IMR-90 (cell line): ENCODE data around the gene PTPRK. TPM values are rescaled to one million over a fixed set of nuclear protein-coding genes. Genes with fewer than 3 reads are reported as not detected.

Experiments used
- ATAC-seq: fragments of 200-7000 bp; cut with Tn5 transposase; 2 replicates; pipeline ENCODE4 v1.9.1; 2020; ENCODE audit warnings: low read depth, mild to moderate bottlenecking, moderate library complexity
- BruUV-seq: library from RNA; stranded (reverse); fragments of 400-500 nt; replicated peaks from 2 replicates; lab custom pipeline; 2021; lab: Mats Ljungman, UMichigan
- CTCF ChIA-PET: fragments of 300-600 bp; formaldehyde crosslinking; extraction: SDS; loops from one replicate; lab custom pipeline; 2021; ENCODE audit warnings: antibody characterized with exemption; lab: Yijun Ruan, JAX
- POLR2A ChIA-PET: fragments of 300-600 bp; sonication (Branson Sonifier 250); formaldehyde crosslinking; loops from one replicate; lab custom pipeline; 2022; ENCODE audit warnings: antibody characterized with exemption; ENCODE audit not compliant: unreplicated experiment; lab: Charles Lee
- DNase-seq: peaks from one replicate; pipeline ENCODE4 v3.0.0; 2013
- H2AFZ ChIP-seq: replicated peaks from 2 replicates; pipeline ENCODE3; 2013; ENCODE audit warnings: low read length, mild to moderate bottlenecking; ENCODE audit not compliant: poor library complexity
- H2AK5ac ChIP-seq: 2 replicates; pipeline ENCODE4 v1.6.1; 2013; ENCODE audit warnings: low read depth, low read length, inconsistent platforms
- H2AK9ac ChIP-seq: replicated peaks from 2 replicates; pipeline ENCODE3; 2013; ENCODE audit warnings: mild to moderate bottlenecking, low read depth, low read length, moderate library complexity; ENCODE audit not compliant: poor library complexity
- H2BK120ac ChIP-seq: 2 replicates; pipeline ENCODE4 v1.6.1; 2013; ENCODE audit warnings: low read depth, low read length, inconsistent platforms
- H2BK15ac ChIP-seq: 3 replicates; pipeline ENCODE4 v1.6.1; 2013; ENCODE audit warnings: low read depth, low read length, inconsistent platforms
- H2BK20ac ChIP-seq: 2 replicates; pipeline ENCODE4 v1.6.1; 2013; ENCODE audit warnings: low read depth, mild to moderate bottlenecking, inconsistent platforms, low read length, moderate library complexity
- H2BK5ac ChIP-seq: 2 replicates; pipeline ENCODE4 v1.6.1; 2013; ENCODE audit warnings: mild to moderate bottlenecking, low read depth, low read length, inconsistent platforms; ENCODE audit not compliant: poor library complexity, severe bottlenecking
- H3K14ac ChIP-seq: replicated peaks from 2 replicates; pipeline ENCODE4 v1.6.1; 2013; ENCODE audit warnings: low read depth, low read length, inconsistent platforms
- H3K18ac ChIP-seq: 2 replicates; pipeline ENCODE4 v1.6.1; 2013; ENCODE audit warnings: low read depth, low read length, control low read depth
- H3K23ac ChIP-seq: 2 replicates; pipeline ENCODE4 v1.6.1; 2013; ENCODE audit warnings: low read depth, low read length, inconsistent platforms
- H3K27ac ChIP-seq: 2 replicates; pipeline ENCODE4 v1.5.1; 2013; ENCODE audit warnings: mild to moderate bottlenecking, control low read depth, low read length; ENCODE audit not compliant: insufficient read depth
- H3K27me3 ChIP-seq: 2 replicates; pipeline ENCODE4 v1.6.1; 2013; ENCODE audit warnings: low read length; ENCODE audit not compliant: control insufficient read depth, insufficient read depth
- H3K36me3 ChIP-seq: 2 replicates; pipeline ENCODE4 v1.6.1; 2013; ENCODE audit warnings: low read length, mixed read lengths; ENCODE audit not compliant: control insufficient read depth, insufficient read depth
- H3K4ac ChIP-seq: 2 replicates; pipeline ENCODE4 v1.6.1; 2013; ENCODE audit warnings: low read depth, low read length, inconsistent platforms
- H3K4me1 ChIP-seq: 2 replicates; pipeline ENCODE4 v1.6.1; 2013; ENCODE audit warnings: low read length, mixed read lengths; ENCODE audit not compliant: control insufficient read depth, insufficient read depth
- H3K4me2 ChIP-seq: 2 replicates; pipeline ENCODE4 v1.6.1; 2013; ENCODE audit warnings: low read depth, mild to moderate bottlenecking, control low read depth, low read length, moderate library complexity
- H3K4me3 ChIP-seq: 2 replicates; pipeline ENCODE4 v1.5.1; 2013; ENCODE audit warnings: low read depth, mild to moderate bottlenecking, control low read depth, low read length, moderate library complexity; ENCODE audit not compliant: insufficient read depth
- H3K56ac ChIP-seq: 2 replicates; pipeline ENCODE4 v1.6.1; 2013; ENCODE audit warnings: low read length, inconsistent platforms; ENCODE audit not compliant: insufficient read depth; ENCODE audit errors: extremely low read depth
- H3K79me1 ChIP-seq, 2 experiments: 2 replicates each; pipeline ENCODE4 v1.6.1; 2013; ENCODE audit warnings: low read length in 2 of 2, inconsistent platforms in 1 of 2, low read depth in 1 of 2
- H3K9ac ChIP-seq: 2 replicates; pipeline ENCODE4 v1.6.1; 2013; ENCODE audit warnings: low read depth, low read length, control low read depth
- H3K9me1 ChIP-seq: 2 replicates; pipeline ENCODE4 v1.6.1; 2013; ENCODE audit warnings: low read length, inconsistent platforms; ENCODE audit not compliant: insufficient read depth
- H3K9me3 ChIP-seq: 2 replicates; pipeline ENCODE4 v1.6.1; 2013; ENCODE audit warnings: low read length; ENCODE audit not compliant: control insufficient read depth, insufficient read depth
- H4K20me1 ChIP-seq: 2 replicates; pipeline ENCODE4 v1.6.1; 2013; ENCODE audit warnings: low read length, inconsistent platforms; ENCODE audit not compliant: insufficient read depth
- H4K5ac ChIP-seq: 2 replicates; pipeline ENCODE4 v1.6.1; 2013; ENCODE audit warnings: mild to moderate bottlenecking, low read depth, low read length, control low read depth
- H4K8ac ChIP-seq, 2 experiments: 2 replicates each; pipeline ENCODE4 v1.6.1; 2013; ENCODE audit warnings: low read depth in 2 of 2, low read length in 2 of 2, control low read depth in 1 of 2, inconsistent platforms in 1 of 2
- H4K91ac ChIP-seq: 2 replicates; pipeline ENCODE4 v1.6.1; 2013; ENCODE audit warnings: low read depth, low read length, inconsistent platforms; ENCODE audit not compliant: insufficient read depth
- BHLHE40 ChIP-seq: fragments of 150-350 bp; IDR thresholded peaks from 2 replicates; pipeline ENCODE4 v1.6.1; 2016; ENCODE audit warnings: mild to moderate bottlenecking, low read depth, low read length
- CEBPB ChIP-seq: IDR thresholded peaks from 2 replicates; pipeline ENCODE4 v1.6.1; 2012; ENCODE audit warnings: low read depth, low read length, improper control_type of control experiment
- CHD1 ChIP-seq: IDR thresholded peaks from 2 replicates; pipeline ENCODE4 v1.6.1; 2012; ENCODE audit warnings: low read depth, low read length, improper control_type of control experiment
- CTCF ChIP-seq: conservative IDR thresholded peaks from 2 replicates; pipeline ENCODE4 v1.5.1; 2012; ENCODE audit warnings: mild to moderate bottlenecking, low read depth, low read length, improper control_type of control experiment
- ELK1 ChIP-seq: fragments of 150-350 bp; IDR thresholded peaks from 2 replicates; pipeline ENCODE4 v1.6.1; 2016; ENCODE audit warnings: low read depth, mild to moderate bottlenecking, low read length, moderate library complexity, borderline replicate concordance
- FOS ChIP-seq: fragments of 150-350 bp; IDR thresholded peaks from 2 replicates; pipeline ENCODE4 v1.6.1; 2016; ENCODE audit warnings: low read depth, low read length
- MAFK ChIP-seq: IDR thresholded peaks from 2 replicates; pipeline ENCODE4 v1.6.1; 2012; ENCODE audit warnings: low read depth, low read length, improper control_type of control experiment
- MAZ ChIP-seq: IDR thresholded peaks from 2 replicates; pipeline ENCODE4 v1.6.1; 2012; ENCODE audit warnings: low read depth, mild to moderate bottlenecking, low read length, improper control_type of control experiment, moderate library complexity, borderline replicate concordance
- MXI1 ChIP-seq: IDR thresholded peaks from 2 replicates; pipeline ENCODE4 v1.6.1; 2012; ENCODE audit warnings: low read depth, mild to moderate bottlenecking, low read length, moderate library complexity, borderline replicate concordance
- NFE2L2 ChIP-seq: fragments of 150-350 bp; IDR thresholded peaks from 2 replicates; pipeline ENCODE4 v1.6.1; 2016; ENCODE audit warnings: low read depth, mild to moderate bottlenecking, low read length
- POLR2A ChIP-seq: IDR thresholded peaks from 2 replicates; pipeline ENCODE4 v1.6.1; 2012; ENCODE audit warnings: mild to moderate bottlenecking, low read depth, low read length
- RAD21 ChIP-seq: IDR thresholded peaks from 2 replicates; pipeline ENCODE4 v1.6.1; 2012; ENCODE audit warnings: low read length, improper control_type of control experiment
- RCOR1 ChIP-seq: IDR thresholded peaks from 2 replicates; pipeline ENCODE4 v1.6.1; 2012; ENCODE audit warnings: mild to moderate bottlenecking, low read length, improper control_type of control experiment; ENCODE audit not compliant: insufficient replicate concordance
- RFX5 ChIP-seq: IDR thresholded peaks from 2 replicates; pipeline ENCODE4 v1.8.0; 2012; ENCODE audit warnings: low read depth, mild to moderate bottlenecking, low read length, moderate library complexity
- SMC3 ChIP-seq: fragments of 150-350 bp; IDR thresholded peaks from 2 replicates; pipeline ENCODE4 v1.6.1; 2016; ENCODE audit warnings: low read depth, mild to moderate bottlenecking, antibody characterized with exemption, low read length, moderate library complexity
- USF2 ChIP-seq: fragments of 150-350 bp; IDR thresholded peaks from 2 replicates; pipeline ENCODE4 v1.6.1; 2017; ENCODE audit warnings: mild to moderate bottlenecking, antibody characterized with exemption, low read length, low read depth
- dilution Hi-C: fragments of 300-500 bp; cut with HindIII; formaldehyde crosslinking; loops from one replicate; pipeline ENCODE4 v1.14.3; 2018; ENCODE audit warnings: low sequenced_read_pairs; ENCODE audit not compliant: unreplicated experiment
- in situ Hi-C: fragments of 300-500 bp; cut with MboI; formaldehyde crosslinking; loops from 3 replicates; pipeline ENCODE4 v1.14.3; 2019; ENCODE audit warnings: low sequenced_read_pairs, inconsistent platforms, mixed read lengths
- intact Hi-C: fragments of 100-400 bp; cut with micrococcal nuclease; formaldehyde crosslinking; loops from 2 replicates; pipeline ENCODE4 v1.10.0; 2022
- polyA plus RNA-seq, 3 experiments: library from polyadenylated mRNA; depleted of rRNA; stranded (reverse); fragments of >200 nt; gene quantifications; 2 replicates each; pipeline ENCODE4 v1.2.3, GENCODE V29; 2012; ENCODE audit warnings: low replicate concordance in 1 of 3
- total RNA-seq: library from RNA; depleted of rRNA; stranded (reverse); fragments of >200 nt; gene quantifications from 2 replicates; pipeline ENCODE4 v1.2.3, GENCODE V29; 2012

Gene PTPRK
- total and polyA plus RNA-seq, 2 of the 4 experiments (the other 2 are of a cell fraction), result 18.0 to 80.8 TPM

GRCh38 chr6:128017288-128017687, 503.1 kb downstream of the PTPRK start:
- H3K79me1 ChIP-seq, result no peaks in the 10 kb centered on the region
- H3K36me3 ChIP-seq, result no peaks in the 10 kb centered on the region
- no peak overlapping the region for H2AFZ ChIP-seq
- no peak for ATAC-seq
- no peak overlapping the region for H3K27ac ChIP-seq
- H3K56ac ChIP-seq, result no peak overlapping the region
- H3K9me3 ChIP-seq, result no peaks in the 10 kb centered on the region
- no peaks in the 10 kb centered on the region for H3K4me1 ChIP-seq
- no peak overlapping the region for H2BK120ac ChIP-seq
- H3K18ac ChIP-seq, result no peak overlapping the region
- no peaks in the 10 kb centered on the region for H4K20me1 ChIP-seq
- H2AK9ac ChIP-seq, result no peak overlapping the region
- H3K9ac ChIP-seq, result no peak overlapping the region
- no peak overlapping the region for H3K23ac ChIP-seq
- ChIA-PET POLR2A (no interaction called here), CTCF (interaction anchor here (1.1 kb wide), 1 partner anchor 714 kb away, joined by 4 read pairs; no protein-coding TSS in a partner anchor)
- H3K4me3 ChIP-seq, result no peak overlapping the region
- no peak overlapping the region for H4K5ac ChIP-seq
- BruUV-seq, result no TSS peak
- intact Hi-C loops (no loop called here), in situ Hi-C loops (no loop called here), dilution Hi-C loops (no loop called here)
- H2AK5ac ChIP-seq, result no peak overlapping the region
- H3K4ac ChIP-seq, result no peak overlapping the region
- no peak overlapping the region for H2BK15ac ChIP-seq
- no peak overlapping the region for H2BK5ac ChIP-seq
- H4K8ac ChIP-seq, result no peak overlapping the region
- H2BK20ac ChIP-seq, result no peak overlapping the region
- no peak for DNase-seq
- H4K91ac ChIP-seq, result no peak overlapping the region
- no peaks in the 10 kb centered on the region for H3K27me3 ChIP-seq
- H3K14ac ChIP-seq, result no peak overlapping the region
- H3K9me1 ChIP-seq, result no peaks in the 10 kb centered on the region; the same call in 1 of the 2 replicates
- no peak overlapping the region for H3K4me2 ChIP-seq
- TF ChIP-seq NFE2L2 (no peak), MXI1 (no peak), MAZ (no peak), FOS (no peak), CEBPB (no peak), RFX5 (no peak), ELK1 (no peak), CHD1 (no peak), RCOR1 (no peak), SMC3 (no peak), RAD21 (no peak), POLR2A (no peak), BHLHE40 (no peak), CTCF (no peak), MAFK (no peak), USF2 (no peak)
